Lung (tissue), 12 donors: ENCODE results near the gene MAEA. TPM values are rescaled to one million over a fixed set of nuclear protein-coding genes. Genes with fewer than 3 reads are reported as not detected.
A peak's percentile ranks its signal among the peaks of the same experiment; 100 is the strongest.

ENCODE experiments used
- ATAC-seq: fragments of 200-7000 bp; cut with Tn5 transposase; one replicate; pipeline ENCODE4 v1.9.1; 2020; ENCODE audit warnings: moderate number of reproducible peaks; ENCODE audit not compliant: insufficient read depth, low FRiP score
- DNase-seq, 3 donors: peaks; one replicate each; pipeline ENCODE4 v3.0.0-alpha.2; 2013 to 2017
- H3K27ac ChIP-seq, 2 donors: one replicate each; pipeline ENCODE4 v1.5.1; 2013; ENCODE audit warnings: mild to moderate bottlenecking in 2 of 2, moderate library complexity in 2 of 2, control low read depth in 1 of 2, inconsistent platforms in 1 of 2, low read depth in 1 of 2, low read length in 1 of 2
- H3K27me3 ChIP-seq, 3 donors: one replicate each; pipeline ENCODE4 v1.5.1; 2013; ENCODE audit warnings: low read length in 2 of 3; ENCODE audit not compliant: control insufficient read depth in 3 of 3, insufficient read depth in 3 of 3
- H3K36me3 ChIP-seq, 4 donors: one replicate each; pipeline ENCODE4 v1.5.1; 2013; ENCODE audit warnings: low read length in 4 of 4, mild to moderate bottlenecking in 1 of 4, moderate library complexity in 1 of 4; ENCODE audit not compliant: control insufficient read depth in 4 of 4, insufficient read depth in 4 of 4
- H3K4me1 ChIP-seq, 5 donors: one replicate each; pipeline ENCODE4 v1.5.1; 2013; ENCODE audit warnings: low read length in 5 of 5, mild to moderate bottlenecking in 2 of 5, moderate library complexity in 1 of 5; ENCODE audit not compliant: control insufficient read depth in 5 of 5, insufficient read depth in 5 of 5
- H3K4me3 ChIP-seq: one replicate; pipeline ENCODE4 v1.5.1; 2013; ENCODE audit warnings: mild to moderate bottlenecking, control low read depth, moderate library complexity
- H3K9ac ChIP-seq, 2 donors: one replicate each; pipeline ENCODE4 v1.5.1; 2013; ENCODE audit warnings: low read length in 2 of 2, control low read depth in 1 of 2; ENCODE audit not compliant: insufficient read depth in 1 of 2
- H3K9me3 ChIP-seq, 4 donors: one replicate each; pipeline ENCODE4 v1.5.1; 2013; ENCODE audit warnings: low read length in 3 of 4, mild to moderate bottlenecking in 1 of 4, moderate library complexity in 1 of 4; ENCODE audit not compliant: control insufficient read depth in 4 of 4, insufficient read depth in 3 of 4
- WGBS, 2 donors: extraction: QIAGEN DNeasy Blood & Tissue Kit; methylation state at CpG; one replicate each; pipeline ENCODE4 v1.1.7; 2013; 5-methylcytosine and 5-hydroxymethylcytosine counted together
- polyA plus RNA-seq, 2 donors: library from polyadenylated mRNA; stranded (reverse); fragments of 200-250 nt; gene quantifications; one replicate each; pipeline ENCODE4 v1.2.1, GENCODE V29; 2013
- total RNA-seq, 2 donors: library from RNA; depleted of rRNA in 1 of 2; stranded (reverse); fragments of >200 nt in 1 of 2; gene quantifications; one replicate each; pipeline ENCODE4 v1.2.1, GENCODE V29; 2014 to 2021
- TF ChIP-seq, protein P1 (sequence below): IDR thresholded peaks from 2 replicates; pipeline ENCODE4 v1.5.1; 2012; ENCODE audit warnings: mild to moderate bottlenecking; ENCODE audit errors: control extremely low read depth, extremely low read depth
- donor health status: control.
- donor health status: control.
- donor health status: Bipolar disorder and iron deficiency.
- donor health status: healthy.
- donor health status: DM: yes; HTN: yes; CAD: no.

Gene MAEA
- total and polyA plus RNA-seq, 4 donors: 39.7 to 67.4 (median 60.8) TPM

DNA sequence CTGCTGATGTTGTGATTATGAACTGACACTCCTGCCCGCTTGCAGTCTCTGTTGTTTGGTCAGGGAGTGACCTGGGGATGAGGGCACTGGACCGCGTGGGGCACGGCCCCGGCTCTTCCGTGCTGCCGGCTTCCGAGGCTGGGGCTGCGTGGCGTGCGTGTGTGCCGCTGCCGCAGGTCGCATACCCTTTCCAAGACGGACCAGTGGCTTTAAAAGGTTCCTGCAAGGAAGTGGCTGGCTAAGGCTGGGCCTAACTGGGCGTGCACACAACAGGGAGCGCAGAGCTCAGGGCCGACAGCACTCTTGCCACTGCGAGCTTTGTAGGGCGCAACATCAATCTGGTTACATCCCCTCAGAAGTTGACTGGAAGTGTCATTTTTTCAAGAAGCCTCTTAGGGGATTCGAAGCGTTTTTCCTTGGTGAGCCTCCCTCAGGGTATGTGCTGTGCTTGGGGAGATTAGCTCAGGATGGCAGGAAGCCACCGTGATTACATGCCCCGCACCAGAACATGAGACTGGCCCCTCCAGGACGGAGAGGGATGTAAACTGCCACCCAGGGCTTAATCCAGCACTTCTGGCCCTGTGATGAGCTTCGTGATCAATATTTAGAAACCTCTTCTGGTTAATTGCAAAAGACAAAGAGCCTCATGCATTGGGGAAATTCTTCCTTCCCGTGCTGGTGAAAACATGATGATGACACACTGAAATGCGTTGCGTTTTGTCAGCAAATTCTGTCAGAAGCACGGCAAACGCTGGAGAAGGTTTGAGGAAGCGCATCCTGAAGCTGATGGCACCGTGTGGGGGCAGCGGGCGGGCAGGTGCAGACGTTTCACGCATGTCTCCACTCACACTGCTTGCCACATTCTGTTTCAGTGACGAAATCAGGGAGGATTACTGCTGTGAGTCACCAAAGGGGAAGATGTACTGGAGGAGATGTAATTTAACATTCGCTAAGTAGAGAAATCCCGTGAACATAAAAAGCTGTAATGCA is 11.1 kb downstream of the MAEA start:
- Histone ChIP-seq H3K27ac (peak overlapping the region in 1 of 2 donors; percentile 42), H3K9me3 (no peaks in the 10 kb centered on the region)

DNA sequence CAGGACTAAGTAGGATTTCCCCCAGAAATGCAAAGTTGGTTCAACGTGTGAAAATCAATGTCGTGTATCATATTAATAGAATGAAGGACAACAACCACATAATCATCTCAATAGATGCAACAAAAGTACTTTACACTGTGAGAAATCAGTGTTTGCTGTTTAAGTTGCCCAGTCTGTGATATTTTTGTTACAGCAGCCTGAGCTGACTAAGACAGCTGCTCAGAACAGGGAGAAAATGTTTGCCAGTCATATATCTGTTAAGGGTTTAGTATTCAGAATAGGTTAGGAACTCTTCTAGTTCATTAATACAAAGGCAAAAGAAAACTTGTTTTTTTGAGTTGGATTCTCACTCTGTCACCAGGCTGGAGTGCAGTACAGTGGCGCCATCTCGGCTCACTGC is 12.5 kb downstream of the MAEA start:
- no peak for ATAC-seq
- TF ChIP-seq, protein P1, sequence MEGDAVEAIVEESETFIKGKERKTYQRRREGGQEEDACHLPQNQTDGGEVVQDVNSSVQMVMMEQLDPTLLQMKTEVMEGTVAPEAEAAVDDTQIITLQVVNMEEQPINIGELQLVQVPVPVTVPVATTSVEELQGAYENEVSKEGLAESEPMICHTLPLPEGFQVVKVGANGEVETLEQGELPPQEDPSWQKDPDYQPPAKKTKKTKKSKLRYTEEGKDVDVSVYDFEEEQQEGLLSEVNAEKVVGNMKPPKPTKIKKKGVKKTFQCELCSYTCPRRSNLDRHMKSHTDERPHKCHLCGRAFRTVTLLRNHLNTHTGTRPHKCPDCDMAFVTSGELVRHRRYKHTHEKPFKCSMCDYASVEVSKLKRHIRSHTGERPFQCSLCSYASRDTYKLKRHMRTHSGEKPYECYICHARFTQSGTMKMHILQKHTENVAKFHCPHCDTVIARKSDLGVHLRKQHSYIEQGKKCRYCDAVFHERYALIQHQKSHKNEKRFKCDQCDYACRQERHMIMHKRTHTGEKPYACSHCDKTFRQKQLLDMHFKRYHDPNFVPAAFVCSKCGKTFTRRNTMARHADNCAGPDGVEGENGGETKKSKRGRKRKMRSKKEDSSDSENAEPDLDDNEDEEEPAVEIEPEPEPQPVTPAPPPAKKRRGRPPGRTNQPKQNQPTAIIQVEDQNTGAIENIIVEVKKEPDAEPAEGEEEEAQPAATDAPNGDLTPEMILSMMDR: no peak
- Histone ChIP-seq H3K4me3 (no peak overlapping the region), H3K27ac (no peak overlapping the region), H3K4me1 (peaks cover 0 to 6% (median 0%) of the 10 kb centered on the region in 5 donors), H3K9me3 (no peaks in the 10 kb centered on the region), H3K9ac (no peak overlapping the region), H3K27me3 (no peaks in the 10 kb centered on the region), H3K36me3 (peaks cover 3 to 29% (median 5%) of the 10 kb centered on the region in 4 donors)
- no peak for DNase-seq
- WGBS, 2 donors: 48 to 76% methylated on average over 4 of the region's 4 CpGs

More for the DNA sequence above, 11.1 kb downstream of the MAEA start:
- Histone ChIP-seq H3K27me3 (no peaks in the 10 kb centered on the region), H3K4me1 (peaks cover 0 to 5% (median 0%) of the 10 kb centered on the region in 5 donors), H3K36me3 (peaks cover 5 to 37% (median 7%) of the 10 kb centered on the region in 4 donors), H3K9ac (no peak overlapping the region), H3K4me3 (no peak overlapping the region)
- 54 to 77% methylated on average over 40 of the region's 40 CpGs for WGBS, 2 donors
- DNase-seq: peak in 2 of 3 donors; percentile 20 to 27
- ATAC-seq: peak; percentile 82
- TF ChIP-seq, protein P1: no peak

DNA sequence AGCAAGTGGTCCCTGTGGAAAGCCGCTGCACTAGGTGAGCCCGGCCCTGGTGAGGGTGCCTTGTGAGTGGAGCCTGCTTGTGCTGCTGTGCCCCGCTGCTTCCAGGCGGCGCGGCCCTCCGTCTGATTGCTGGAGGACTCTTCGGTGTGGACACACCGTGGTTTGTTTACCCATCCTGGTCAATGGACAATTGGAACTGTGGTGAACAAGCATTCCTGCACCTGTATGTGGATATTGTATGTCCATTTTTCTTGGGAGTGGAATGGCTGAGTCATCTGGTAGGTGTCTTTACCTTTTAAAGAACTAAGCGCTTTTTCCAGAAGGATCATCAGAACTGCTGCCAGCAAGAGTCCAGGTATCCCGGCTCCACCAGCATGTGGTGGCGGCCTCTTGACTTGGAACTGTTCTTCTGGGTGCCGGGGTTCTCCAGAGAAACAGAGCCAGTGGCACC is 15.6 kb downstream of the MAEA start:
- no peak overlapping the region for H3K4me3 ChIP-seq
- no peak for DNase-seq

More for the DNA sequence above, 15.6 kb downstream of the MAEA start:
- ATAC-seq: no peak
- Histone ChIP-seq H3K9ac (no peak overlapping the region), H3K9me3 (no peaks in the 10 kb centered on the region), H3K27me3 (no peaks in the 10 kb centered on the region), H3K36me3 (peaks cover 0 to 9% (median 1%) of the 10 kb centered on the region in 4 donors), H3K4me1 (peaks cover 6 to 19% (median 15%) of the 10 kb centered on the region in 5 donors), H3K27ac (no peak overlapping the region)
- WGBS, 2 donors: 90 to 93% methylated on average over 13 of the region's 13 CpGs
- TF ChIP-seq, protein P1: no peak
